Stimulated activated CD8-positive, alpha-beta memory T cell treated with anti-CD3 and anti-CD28 coated beads, Interleukin-4, amount 100 ng/mL, for 48 hours (primary cell): ENCODE data around the gene NDUFAF8.

Experiments used
- DNase-seq: peaks from one replicate; pipeline ENCODE4 v3.0.0-alpha.2; 2020

The NDUFAF8 gene

DNA sequence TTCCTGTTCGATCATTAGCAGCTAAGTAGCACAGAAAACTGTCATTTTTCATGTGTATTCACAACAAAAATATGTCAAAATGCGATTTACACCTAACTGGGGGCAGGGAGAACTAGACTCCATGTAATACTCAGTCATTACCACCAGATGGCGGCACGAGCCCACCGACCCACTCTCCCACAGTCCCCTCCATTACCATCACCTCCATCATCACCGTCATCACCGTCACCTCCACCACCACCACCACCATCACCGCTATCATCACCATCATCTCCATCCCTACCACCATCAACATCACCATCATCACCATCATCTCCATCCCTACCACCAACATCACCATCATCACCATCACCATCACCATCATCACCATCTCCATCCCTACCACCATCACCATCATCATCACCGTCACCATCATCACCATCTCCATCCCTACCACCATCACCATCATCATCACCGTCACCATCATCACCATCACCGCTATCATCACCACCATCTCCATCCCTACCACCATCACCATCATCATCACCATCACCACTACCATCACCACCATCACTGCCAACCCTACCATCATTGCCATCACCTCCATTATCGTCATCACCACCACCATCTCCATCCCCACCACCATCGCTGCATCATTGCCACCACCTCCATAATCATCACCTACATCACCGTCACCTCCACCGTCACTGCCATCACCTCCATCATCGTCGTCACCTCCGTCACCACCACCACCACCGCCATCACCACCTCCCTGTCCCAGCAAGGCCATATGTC is 14.4 kb downstream of the NDUFAF8 start:
- peak; percentile 67 for DNase-seq

DNA sequence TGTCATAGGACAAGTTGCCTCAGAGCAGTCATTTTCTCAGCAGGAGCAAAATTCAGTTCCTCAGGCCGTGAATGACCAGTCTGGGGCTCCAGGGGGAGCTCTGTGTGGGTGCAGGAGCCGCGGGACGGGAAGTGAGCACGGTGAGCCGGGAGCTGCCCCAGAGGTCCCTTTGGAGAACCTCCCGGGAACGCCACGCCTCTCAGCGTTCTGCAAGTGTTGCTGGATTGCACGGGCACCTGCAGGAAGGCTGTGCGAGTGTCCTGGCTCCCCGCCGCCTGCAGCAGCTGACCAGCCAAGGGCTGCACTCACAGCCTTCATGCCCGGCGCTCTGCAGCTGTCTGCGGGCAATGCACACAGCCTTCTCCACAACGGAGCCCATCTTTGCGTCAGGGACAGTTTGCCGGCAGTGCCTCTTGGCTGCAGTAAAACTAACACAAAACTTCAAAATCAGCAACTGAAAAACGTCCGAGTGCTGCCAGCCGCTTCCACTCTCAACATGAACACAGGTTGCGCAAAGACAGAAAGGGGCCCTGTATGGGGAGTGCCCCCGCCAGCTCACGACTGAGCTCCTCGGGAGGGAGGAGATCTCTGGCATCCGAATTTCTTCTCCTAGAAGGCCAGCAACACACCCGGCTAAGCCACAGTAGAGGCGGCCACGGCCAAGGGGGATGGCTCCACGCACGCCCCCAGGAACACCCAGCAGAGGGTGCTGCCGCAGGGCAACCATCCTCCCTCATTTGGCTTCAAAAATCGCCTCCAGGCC is 16.0 kb downstream of the NDUFAF8 start:
- DNase-seq: no peak

DNA sequence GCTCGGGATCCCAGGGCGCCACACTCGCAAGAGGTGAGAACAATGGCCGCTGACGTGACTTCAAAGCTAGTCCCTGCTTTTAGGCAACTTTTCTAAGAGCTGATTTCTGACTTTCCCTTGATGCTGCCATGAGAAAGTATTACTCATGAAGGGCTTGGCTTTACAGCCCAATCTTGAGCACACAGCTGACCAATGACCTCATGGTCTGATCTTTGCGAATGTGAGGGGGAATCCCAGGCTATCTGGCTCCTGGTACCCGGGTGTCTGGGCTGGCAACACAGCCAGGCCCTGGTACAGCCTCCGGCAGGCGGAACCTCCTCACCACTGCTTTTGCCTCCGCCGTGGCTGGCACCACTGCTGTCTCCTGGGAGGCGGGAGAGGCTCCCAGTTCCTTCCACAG is 17.5 kb downstream of the NDUFAF8 start:
- no peak for DNase-seq

DNA sequence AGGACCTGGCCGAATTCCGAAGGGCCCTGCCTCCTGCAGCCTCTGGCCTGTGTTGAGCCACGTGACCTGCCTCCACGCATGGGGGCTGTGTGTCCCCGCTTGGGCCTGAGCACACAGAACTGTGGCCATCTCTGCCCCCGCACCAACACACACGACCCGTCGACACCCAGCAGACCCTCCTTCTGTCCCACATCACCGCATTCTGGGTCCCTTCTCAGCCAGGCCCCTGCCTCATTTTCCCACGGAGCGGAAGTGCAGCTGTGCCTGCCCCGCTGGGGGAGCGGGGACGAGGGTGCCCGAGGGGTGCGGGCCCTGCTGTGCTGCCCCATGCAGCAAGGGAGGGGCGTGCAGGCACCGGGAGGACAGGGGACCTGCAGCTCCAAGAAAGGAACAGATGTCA is 18.4 kb downstream of the NDUFAF8 start:
- no peak for DNase-seq

DNA sequence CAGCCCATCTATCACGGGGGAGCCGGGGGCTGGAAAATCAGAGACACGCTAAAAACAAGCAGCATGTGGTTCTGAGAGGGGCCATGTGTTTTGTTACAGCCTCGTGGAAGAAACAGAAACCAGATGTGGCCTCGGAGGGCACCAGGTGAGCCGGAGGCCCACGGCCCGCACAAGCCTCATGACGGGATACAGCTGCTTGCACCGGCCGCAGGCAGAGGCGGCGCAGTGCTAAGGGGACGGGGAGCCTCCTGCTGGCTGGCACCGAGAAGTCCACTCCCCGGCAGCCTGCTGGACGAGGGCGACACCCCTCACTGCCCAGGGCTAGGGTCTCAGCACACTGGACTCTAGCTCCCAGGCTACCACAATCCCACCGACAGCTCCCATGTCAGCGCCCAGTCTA is 19.2 kb downstream of the NDUFAF8 start:
- no peak for DNase-seq

DNA sequence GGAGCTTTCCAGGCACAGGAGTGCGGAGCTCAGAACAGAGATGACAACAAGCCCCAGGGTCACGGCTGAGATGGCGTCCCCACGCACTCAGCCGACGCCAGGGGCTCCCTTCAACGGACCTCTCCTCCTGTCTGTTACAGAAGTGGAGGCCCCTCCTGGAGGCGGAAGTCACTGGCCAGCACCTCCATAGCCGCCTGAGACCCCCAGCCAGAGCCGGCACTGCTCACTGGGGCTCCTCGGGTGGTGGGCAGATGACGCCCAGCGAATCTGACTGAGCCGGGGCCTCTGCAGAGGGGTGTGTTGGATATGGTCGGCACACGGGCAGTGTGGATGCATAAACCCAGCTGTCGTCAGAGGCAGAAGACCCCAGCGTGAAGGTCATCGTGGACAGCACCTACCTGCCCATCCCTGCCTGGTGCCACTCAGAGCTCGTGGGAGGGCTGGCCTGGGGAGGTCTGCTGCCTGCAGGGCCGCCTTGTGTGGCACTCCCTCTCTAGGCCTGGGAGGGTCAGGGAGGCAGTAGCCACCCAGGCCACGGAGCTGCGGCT is 20.0 kb downstream of the NDUFAF8 start:
- DNase-seq: no peak

DNA sequence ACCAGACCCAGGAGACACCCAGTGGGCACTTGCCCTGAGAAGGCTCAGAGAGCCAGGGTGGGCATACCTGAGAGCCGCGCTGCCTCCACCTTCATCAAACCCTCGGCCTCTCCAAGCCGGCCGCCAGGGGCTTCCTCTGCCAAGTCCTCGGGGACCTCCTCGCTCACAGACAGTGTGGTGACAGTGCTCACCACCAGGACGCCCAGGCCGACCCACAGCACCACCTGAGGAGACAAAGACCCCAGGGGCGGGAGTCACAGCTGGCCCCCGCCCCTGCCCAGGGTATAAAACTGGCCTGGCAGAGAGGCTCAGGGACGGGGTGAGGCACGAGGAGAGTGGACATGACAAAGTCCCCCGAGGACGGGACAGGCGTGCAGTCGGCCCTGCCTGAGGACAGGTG is 21.1 kb downstream of the NDUFAF8 start:
- DNase-seq: no peak

DNA sequence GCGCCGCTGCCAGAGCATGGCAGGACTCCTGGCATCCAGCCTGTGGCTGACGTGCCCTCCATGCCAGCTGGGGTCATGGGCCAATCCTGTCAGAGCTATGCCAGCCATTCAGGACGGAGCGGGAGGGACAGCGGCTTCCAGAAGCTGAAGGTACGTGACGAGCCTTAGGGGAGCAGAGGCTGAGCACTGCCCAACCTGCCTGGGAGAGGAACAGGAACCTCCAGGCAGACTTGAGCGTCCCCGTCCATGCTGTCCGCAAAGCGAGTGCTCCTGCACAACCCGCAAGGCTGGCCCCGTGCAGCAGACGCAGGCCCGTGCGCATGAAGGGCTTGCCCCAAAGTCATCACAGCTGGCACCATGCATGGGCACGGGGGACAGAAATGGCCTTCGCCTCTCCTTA is 21.5 kb downstream of the NDUFAF8 start:
- DNase-seq: no peak

DNA sequence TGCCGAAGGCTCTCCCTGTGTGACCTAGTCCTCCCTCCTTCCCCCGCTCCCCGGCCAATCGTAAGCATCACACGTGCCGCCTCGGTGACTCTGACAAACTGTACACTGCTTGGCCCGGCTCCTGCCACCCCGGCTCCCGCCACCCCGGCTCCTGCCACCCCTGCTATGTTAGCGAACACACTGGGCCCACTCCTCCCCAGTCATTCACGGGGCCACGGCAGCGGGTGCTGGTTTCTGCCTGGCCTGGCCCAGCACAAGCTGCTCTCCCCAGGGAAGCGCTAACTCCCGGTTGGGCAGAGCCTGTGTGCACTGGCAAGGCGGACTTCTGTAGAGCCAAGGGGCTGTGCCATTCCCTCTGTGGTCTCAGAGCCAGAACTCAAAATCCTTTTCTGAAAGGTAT is 22.0 kb downstream of the NDUFAF8 start:
- no peak for DNase-seq

DNA sequence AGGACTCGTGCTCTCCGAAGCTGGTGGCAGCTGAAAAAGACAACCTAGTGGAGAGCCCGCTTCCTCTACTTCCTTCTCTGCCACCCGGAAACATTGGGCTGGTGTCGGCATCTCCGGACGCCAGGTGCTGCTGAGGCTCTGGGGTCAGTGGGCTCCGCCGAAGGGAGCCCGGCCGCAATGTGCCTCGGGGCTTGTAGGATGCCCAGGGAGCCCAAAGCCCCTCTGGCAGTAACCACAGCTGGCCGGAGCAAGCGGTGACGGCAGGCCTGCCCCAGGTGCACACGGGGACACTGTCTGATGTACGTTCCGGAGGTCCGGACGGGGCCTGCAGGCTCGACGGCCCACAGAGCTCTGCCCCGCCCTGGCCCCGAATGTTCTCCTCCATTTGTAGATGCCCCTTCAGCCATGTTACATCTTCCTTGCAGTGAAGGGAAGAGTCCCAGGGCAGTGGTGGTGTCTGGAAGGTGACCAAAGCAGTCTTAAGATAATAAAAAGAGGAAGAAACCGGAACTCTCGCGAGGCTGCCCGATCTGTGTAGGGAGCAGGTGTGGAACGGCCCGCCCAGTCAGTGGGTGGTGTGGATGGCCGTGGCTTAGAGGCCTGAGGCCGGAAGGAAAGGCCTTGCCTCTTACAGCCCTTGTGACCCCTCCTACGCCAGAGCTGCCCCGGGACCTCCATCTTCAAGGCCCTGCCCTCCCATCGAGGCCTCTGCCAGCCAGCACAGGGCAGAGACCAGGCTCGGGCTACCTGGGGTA is 22.6 kb downstream of the NDUFAF8 start:
- no peak for DNase-seq

DNA sequence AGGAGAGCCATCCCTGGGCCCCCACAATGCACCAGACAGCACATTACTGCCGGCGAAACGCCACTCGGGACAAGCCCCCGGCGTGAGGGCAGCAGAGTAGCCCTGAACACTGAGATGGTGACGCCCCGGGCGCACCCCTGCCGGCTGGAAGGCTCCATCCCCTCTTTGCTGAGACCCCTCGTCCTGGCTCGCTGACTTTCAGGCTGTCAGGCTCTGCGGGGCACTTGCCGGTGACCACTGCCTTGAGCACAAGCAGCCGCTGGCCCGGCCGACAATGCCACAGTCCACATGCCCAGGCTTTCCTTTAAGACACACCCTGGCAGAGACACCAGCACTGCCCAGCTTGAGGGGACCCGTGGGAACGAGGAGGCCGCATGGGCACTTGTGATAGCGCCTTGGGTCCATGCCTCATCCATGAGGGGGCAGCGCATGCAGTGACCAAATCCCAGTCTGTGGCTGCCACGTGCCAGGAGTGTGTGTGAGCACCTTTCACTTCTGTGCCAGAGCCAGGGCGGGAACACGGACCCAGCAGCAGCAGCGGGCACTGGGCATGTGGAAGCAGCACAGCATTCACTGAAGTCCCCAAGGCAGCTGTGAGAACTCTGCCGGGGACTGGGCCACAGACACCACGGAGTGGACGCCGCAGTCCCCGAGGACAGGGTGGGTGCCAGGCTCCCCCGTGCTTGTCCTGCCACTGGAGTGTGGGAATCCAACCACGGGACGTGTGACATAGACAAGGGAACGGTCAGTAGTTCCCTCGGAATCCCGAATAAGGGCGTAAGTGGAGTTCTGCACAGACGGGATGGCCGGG is 24.5 kb downstream of the NDUFAF8 start:
- no peak for DNase-seq

DNA sequence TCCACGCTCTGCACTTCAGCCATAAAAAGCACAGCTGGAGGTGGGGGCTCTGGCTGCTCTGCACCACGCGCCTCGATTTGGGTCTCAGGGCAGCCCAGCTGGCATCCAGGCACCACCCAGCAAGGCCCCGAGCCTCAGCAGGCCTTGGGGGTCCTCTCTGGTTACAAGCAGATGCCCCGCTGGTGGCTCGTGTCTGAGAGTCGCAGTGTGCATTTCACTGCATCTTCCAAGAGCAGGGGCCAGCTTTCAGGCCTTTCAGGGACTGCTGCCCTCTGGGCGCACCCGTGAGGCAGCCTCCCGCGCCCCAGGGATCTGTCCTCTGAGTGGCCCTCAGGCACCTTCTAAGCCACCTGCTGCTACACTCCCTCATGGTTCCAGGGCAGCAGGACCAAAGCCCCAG is 25.5 kb downstream of the NDUFAF8 start:
- DNase-seq: no peak

DNA sequence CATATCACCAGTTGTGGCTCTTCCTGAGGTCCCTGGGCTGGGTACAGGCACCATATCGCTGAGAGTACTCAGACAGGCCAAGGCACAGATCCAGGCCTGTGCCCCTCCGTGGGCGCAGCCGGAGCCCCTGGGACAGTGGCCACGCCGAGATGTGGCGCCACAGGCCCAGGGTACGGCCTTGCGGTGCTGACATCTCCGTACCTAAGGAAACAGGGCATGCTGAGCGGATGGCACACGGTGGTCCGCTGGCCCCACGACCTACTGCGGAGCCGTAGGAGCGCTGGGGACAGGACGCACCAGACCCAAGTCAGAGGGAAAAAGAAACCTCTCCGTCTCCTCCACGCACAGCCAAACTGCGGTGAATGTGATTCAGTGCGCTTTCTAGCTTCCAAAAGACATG is 26.5 kb downstream of the NDUFAF8 start:
- DNase-seq: no peak

DNA sequence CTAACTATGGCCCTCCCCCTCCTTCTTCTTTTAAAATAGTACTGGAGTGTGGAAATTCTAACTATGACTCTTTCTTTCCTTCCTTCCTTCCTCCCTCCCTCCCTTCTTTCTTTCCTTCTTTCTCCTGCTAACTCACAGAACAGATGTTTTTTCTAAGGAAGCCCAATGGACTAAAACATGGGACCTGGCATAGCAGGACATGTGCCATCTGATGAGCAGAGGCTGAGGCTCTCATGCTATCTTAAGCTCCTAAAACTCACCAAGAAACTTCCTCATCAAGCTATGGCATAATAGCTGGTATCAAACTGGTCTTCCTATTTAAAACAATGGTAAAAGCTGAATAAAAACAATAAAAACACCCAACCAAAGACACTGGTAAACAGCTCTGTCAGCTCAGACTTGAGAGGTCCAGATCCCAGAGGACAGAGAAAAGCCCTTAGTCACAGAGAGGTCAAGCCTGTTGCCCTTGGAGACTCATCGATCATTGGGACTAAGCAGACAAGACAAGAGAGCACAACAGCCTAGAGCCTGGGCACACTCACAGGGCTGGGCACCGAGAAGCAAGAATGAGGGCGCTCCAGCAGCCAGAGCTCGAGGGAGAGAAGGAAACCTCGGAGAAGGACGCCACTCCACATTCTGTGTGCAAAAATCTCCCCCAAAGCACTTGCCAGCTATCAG is 28.4 kb downstream of the NDUFAF8 start:
- DNase-seq: no peak

DNA sequence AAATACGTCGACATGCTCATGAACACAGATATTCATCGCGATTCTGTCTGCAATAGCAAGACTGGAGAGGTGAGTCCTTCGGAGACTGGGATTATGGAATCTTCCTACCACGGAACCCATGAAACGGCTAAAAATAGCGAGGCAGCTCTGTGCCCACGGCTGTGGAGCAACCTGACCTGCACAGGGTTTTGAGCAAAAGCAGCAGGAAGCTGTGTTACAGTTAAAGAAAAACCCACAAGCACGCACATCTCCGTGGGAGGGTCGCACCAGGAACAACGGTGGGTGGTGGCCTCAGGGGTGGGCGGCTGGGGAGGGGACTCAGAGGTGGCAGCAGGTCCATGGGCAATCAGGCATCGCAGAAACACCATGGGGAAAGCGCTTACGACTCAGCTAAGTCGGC is 31.2 kb downstream of the NDUFAF8 start:
- DNase-seq: no peak

DNA sequence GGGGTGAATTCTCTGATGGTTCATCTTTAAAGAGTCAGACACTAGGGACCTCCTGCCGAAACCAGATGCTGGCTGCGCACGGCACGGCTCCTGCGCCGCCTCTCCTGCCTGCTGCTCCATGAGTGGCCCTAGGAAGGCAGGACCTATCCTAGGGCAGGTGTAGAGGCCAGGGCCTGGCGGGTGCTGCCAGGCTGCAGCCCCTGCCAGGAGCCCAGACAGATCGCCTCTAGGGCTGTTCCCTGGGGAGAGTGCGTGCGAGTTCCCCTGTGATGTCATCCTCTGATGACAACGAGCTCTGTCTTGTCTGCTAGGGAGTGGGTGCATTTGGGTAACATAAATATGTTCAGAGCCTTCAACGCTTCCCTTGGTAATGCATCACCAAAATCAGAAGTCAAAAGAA is 32.1 kb downstream of the NDUFAF8 start:
- no peak for DNase-seq

DNA sequence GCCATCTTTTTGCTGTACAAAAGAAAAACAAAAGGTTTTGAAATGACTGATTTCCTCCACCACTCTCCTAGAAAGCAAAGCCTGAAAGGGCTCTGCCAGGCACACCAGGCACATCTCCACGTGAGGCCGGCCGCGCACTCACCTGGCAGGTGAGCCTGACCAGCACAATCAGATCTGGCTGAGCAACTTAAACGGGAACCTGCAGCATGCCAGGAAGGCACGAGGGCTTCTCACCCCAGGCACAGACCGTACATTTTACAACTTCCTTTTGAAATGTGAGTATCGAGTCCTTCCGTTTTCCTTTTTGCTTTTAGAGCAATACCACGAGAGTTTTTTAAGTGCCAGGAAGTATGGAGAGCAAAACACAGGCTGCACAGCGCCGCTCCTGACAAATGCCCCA is 33.5 kb downstream of the NDUFAF8 start:
- DNase-seq: no peak

DNA sequence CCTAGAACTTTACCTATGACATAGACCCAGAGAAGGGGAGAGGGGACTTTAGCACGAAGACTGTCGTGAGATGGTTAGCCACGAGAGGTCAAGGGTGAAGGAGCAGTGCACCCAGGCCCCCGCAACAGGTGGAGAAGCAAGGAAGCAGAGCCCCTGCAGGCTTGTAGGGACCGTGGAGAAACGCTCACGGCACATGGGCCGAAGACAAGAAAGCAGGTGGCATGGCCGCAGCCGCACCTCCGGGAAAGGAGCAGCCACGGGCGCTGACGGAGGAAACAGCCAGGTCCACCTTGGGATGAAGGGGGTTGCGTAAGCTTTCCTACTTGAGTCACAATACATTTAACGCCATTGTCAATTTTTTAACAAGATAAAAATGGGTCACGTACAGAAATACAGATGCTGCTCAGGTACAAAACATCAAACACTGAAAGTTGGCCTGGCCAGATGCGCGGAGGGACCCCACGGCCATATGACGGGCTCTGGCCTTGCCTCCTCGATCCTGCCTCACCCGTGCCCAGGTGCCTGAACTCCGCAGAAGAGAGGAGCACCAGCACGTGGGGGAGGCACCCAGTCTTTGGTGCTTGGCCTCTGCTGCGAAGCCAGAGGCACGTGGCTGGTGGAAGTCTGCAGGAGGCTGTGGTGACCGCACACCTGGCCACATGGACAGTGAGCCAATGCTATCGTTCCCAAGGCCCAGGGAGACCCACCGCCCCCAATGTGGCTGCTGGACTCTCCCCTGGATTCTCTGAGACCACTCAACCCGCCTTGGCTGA is 34.8 kb downstream of the NDUFAF8 start:
- no peak for DNase-seq

DNA sequence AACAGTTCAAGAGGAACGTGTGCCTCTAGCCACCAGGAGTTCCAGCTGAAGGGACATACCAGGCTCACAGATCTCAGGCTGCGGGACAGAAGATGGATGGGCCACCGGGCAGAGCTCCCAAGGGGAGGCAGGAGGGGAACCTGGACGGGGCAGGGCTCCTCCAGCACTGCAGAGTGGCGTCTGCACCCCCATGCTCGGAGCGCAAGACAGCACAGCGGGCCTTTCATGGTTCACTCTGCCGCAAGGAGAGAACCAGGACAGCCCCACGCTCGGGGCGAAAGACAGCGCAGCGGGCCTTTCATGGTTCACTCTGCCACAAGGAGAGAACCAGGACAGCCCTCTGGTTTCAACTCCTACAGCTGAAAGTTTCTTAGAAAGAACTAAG is 35.3 kb downstream of the NDUFAF8 start:
- no peak for DNase-seq

DNA sequence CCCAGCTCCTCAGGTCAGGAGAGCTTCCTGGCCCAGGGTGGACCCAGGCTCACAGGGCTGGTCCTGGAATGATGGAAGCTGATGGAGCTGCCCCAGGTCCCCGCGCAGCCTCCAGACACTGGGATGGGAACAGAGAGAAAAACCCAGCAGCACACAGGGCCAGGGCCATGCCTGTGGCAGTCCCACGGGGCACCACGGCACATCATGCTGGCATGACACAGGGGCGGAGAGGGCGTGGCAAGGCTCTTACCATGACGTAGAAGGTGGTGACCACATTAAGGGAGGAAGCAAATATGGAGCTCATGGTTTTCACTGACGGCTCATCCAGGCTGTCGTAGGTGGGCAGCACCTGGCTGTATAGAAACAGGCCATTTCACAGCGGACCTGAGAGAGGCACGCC is 37.7 kb downstream of the NDUFAF8 start:
- no peak for DNase-seq

DNA sequence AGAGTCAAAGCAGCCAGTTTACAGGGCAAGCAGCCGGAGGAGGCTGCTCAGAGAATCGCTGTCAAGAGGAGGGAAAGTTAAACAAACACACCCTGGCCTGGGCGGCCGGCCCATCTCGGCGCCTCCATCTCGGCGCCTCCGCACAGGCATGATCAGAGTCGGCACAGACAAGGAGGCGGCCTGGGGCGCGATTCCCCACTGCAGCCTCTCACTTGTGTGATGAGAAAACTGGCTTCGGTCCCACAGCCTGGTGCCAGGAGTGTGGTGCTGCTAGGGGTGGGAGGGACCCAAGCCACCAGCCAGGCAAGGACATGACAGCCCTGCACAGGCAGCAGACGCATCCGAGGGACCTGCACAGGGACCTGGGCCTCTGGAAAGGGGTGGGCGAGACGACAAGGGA is 38.3 kb downstream of the NDUFAF8 start:
- DNase-seq: no peak
